Activated CD4-positive, alpha-beta T cell treated with anti-CD3 and anti-CD28 coated beads for 24 hours (primary cell): Measurements from ENCODE around the gene SNED1.

Experiments
- DNase-seq, 2 donors: peaks; one replicate each; pipeline ENCODE4 v3.0.0-alpha.2; 2020; ENCODE audit warnings: low read depth in 2 of 2

The SNED1 gene

GRCh38 chr2:241108271-241109209 is 110.1 kb downstream of the SNED1 start:
- DNase-seq: no peak

GRCh38 chr2:241109210-241110088 is 111.0 kb downstream of the SNED1 start:
- DNase-seq: no peak

- DNase-seq: no peak
Observed at GRCh38 chr2:241110089-241110606, 111.7 kb downstream of the SNED1 start.

DNA sequence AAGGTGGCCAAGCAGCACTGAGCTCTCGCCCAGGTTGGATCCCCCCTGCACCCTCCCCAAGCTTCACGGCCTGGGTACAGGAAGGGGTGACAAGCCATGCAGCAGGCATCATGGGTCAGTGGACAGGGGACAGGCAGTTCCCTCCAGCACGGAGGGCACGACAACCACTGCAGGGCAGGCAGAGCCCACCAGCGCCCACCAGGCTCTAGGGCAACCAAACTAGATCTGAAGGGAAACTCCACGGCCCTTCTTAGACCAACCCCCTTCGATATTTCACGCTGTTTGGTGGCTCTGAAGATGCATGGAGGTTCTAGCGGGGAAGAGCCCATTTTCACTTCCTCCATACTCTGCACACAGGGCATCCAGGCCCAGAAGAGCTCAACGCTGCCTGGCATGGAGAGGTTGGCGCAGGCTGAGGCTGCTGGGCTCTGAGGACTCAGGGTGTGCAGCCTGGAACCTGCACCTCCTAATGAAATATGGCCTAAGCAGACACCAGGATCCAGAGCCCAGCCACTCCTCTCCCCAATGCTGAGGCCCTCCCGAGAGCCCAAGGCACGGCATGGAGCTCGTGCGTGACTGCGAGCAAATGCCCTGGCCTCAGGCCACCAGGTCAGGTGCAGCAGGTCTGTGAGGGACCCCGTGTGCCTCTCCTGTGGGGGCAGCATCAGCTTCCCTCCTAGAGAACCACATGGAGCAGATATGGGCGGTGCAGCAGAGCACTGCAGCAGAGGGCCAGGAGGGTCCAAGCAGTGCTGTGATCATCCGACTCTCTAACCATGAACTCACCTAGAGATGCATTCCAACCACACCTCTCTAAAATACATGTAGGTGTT is 112.4 kb downstream of the SNED1 start:
- no peak for DNase-seq

DNA sequence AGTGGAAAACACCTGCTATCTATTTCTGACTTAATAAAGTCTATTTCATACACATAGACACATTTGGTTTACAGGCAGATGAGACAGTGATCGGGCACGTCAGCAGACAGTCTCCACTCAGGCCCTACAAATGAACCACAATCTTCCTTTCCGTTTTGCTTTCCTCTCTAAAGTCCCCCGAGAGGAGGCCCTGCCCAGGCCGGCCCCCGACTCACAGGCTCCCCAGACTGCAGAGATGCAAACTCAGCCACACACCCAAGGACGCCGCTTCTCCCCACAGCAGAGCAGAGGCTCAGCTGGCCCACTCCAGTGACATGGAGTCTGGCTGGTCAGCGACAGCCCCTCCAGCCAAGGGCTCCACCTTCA is 113.0 kb downstream of the SNED1 start:
- no peak for DNase-seq

GRCh38 chr2:241112046-241112445 is 113.6 kb downstream of the SNED1 start:
- no peak for DNase-seq

DNA sequence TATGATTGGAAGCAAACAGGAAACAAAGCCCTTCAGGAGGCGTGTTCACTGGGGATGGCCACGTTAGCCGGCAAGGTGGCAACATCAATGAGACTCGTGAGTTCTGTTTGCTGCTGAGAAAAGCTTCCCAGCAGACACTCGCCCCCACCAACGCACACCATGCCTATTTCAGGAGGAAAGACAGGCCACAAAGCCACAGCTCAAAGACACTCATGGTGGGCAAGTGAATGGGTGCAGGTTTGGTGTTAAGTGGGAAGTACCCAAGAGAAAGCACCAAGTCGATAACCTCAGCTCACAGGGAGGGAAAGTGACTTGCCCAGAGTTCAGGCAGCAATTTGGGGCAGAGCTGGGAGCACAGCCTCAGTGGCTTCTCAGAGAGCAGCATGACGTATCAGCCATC is 114.2 kb downstream of the SNED1 start:
- no peak for DNase-seq

GRCh38 chr2:241114836-241115235 is 116.4 kb downstream of the SNED1 start:
- DNase-seq: no peak

- no peak for DNase-seq
Observed at GRCh38 chr2:241115361-241115760, 116.9 kb downstream of the SNED1 start.

GRCh38 chr2:241116606-241117560 is 118.5 kb downstream of the SNED1 start:
- no peak for DNase-seq

DNA sequence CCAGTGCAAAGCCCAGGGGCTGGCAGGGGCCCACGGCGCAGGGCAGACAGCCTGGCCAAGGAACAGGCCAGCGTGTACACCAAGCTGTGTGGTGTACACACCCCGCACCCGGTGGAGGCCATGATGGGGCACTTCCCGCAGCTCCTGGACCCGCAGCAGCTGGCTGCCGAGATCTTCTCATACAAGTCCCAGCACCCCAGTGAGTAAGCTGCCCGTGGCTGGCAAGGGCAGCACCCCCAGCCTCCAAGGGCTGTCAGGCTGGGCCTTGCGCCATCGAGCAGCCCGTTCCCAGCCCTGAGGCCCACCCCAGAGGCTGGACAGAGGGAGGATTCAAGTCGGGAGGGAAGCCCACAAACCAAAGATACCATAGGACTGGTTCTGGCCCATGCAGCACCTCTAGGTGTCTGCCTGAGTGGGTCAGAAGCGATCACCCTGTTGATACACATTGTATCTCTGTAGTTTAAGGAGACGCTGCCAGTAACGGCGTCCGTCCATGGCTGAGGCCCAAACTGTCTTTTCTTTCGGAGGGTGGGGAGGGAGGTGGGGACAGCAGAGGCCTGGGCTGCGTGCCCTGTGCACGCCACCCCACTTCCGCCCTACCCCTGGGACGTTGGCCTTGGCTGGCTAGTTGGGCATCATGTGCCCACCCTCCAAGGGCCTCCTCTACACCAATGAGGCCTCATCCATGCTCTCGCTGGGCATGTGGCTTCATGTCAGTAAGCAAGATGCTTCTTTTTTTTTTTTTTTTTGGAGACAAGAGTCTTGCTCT is 120.5 kb downstream of the SNED1 start:
- no peak for DNase-seq

DNA sequence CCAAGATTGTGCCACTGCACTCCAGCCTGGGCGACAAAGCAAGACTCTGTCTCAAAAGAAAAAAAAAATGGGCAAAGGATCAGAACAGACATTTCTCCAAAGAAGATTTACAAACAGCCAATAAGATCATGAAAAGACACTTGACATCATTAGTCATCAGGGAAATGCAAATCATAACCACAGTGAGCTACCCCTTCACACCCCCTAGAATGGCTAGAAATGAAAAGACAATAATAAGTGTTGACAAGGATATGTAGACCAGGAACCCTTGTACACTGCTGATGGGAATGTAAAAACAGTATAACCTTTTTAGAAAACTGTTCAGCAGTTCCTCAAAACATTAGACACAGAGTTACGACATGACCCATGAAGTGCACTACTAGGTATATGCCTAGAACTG is 122.0 kb downstream of the SNED1 start:
- no peak for DNase-seq

GRCh38 chr2:241121008-241121407 is 122.6 kb downstream of the SNED1 start:
- no peak for DNase-seq

DNA sequence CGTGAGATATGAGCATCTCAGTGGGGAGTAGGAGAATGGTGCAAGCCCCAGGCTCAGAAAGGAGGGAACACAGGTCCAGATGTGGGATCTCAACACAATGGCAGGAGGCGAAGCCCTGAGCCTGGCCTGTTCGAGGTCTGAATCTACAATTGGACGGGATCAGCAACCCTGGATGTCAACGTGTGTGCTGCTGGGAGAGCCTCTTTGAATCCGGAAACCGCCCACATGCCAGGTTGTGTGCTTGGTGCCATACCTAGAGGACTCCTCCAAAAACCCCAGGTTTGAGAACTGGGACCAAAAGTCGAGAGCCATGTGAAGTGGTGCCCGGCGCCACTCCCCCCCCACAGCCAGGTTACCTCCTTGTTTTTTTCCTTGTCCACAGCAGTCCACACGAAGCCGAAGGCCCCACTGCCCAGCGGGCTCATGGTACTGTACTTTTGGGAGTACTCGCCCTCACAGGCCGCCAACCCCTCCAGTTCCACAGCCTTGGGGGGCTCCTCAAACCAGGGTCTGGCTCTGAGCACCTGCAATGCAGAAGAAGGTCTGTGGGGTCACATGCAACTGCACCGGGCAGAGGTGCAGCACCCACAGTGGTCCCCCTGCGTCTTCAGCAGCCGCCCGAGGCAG is 124.1 kb downstream of the SNED1 start:
- no peak for DNase-seq

DNA sequence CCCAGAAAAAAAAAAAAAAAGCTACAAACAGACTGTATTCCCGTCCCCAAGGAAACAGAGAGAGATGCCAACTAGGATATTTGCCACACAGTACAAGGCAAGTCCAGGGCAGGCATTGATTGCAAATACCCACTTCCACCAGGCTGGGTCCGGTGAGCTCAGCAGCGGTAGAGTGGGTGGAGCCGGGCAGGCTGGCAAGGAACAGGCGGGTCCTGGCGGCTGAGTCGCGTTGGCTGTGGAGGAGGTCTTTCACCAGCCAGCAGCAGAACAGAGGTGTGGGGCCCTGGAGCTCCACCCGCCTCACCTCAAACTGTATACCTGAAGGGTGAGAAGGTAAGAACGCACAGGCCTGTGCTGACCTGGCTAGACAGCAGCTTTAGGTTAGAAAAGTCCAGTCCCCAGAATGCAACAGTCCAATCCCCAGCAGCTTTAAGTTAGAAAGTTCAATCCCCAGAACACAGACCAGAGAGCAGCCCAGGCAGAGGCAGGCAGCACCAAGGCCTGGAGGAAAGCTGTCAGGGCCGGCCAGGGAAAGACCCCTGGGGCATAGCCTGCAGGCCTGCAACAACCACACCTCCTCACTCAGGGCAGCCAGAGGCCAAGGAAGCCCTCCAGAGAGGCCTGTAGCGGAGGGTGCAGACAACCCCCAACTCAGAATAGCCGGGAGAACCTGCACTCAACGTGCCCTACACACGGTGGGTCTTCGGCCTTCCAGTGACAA is 125.6 kb downstream of the SNED1 start:
- DNase-seq: no peak

- no peak for DNase-seq
Observed at GRCh38 chr2:241125626-241126025, 127.2 kb downstream of the SNED1 start.

GRCh38 chr2:241126201-241126611 is 127.8 kb downstream of the SNED1 start:
- no peak for DNase-seq

DNA sequence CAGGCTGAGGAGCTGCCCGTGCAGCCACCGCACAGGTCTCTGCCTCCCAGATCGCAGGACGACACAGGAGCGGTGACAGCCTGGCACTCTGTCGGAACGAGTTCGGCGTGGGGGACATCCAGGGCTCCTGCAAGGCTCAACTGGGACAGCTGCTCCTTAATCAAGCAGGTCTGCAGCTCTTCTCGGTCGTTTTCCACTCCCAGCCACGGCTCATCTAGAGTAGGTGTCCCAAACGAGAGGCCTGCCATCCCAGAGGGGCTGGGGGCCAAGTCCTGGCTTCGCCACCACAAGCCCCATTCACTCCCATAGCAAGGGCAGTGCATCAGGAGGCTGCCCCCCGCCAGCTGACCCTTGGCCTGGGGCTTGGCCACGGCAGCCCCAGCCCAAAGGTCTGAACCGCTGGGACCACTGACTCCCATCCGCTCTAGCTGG is 128.4 kb downstream of the SNED1 start:
- DNase-seq: no peak
